HCT116 (cell line): ENCODE results near the gene OR5B21.

Source experiments
- CEBPB ChIP-seq: IDR thresholded peaks from 2 replicates; pipeline ENCODE4 v1.6.1; 2012; ENCODE audit warnings: low read depth
- EGR1 ChIP-seq: IDR thresholded peaks from 2 replicates; pipeline ENCODE4 v1.6.1; 2012; ENCODE audit warnings: low read depth
- EZH2 ChIP-seq: fragments of 200-600 bp; sonication (generic); IDR thresholded peaks from 2 replicates; pipeline ENCODE4 v1.6.1; 2017; ENCODE audit warnings: antibody characterized with exemption, mixed run types
- FOSL1 ChIP-seq: IDR thresholded peaks from 2 replicates; pipeline ENCODE4 v1.6.1; 2012; ENCODE audit warnings: low read depth
- JUND ChIP-seq: IDR thresholded peaks from 2 replicates; pipeline ENCODE4 v1.6.1; 2012
- POLR2A ChIP-seq: IDR thresholded peaks from 2 replicates; pipeline ENCODE4 v1.7.0; 2011; ENCODE audit warnings: borderline replicate concordance; ENCODE audit not compliant: insufficient read depth, insufficient read length; ENCODE audit errors: extremely low read depth
- REST ChIP-seq: IDR thresholded peaks from 2 replicates; pipeline ENCODE4 v1.6.1; 2012; ENCODE audit warnings: low read depth
- SP1 ChIP-seq: IDR thresholded peaks from 2 replicates; pipeline ENCODE4 v1.6.1; 2012; ENCODE audit warnings: low read depth
- YY1 ChIP-seq: IDR thresholded peaks from 2 replicates; pipeline ENCODE4 v1.6.1; 2011; ENCODE audit warnings: low read length, low read depth, moderate library complexity, mild to moderate bottlenecking; ENCODE audit not compliant: insufficient replicate concordance; ENCODE audit errors: extremely low read depth
- ZBTB33 ChIP-seq: IDR thresholded peaks from 2 replicates; pipeline ENCODE4 v1.6.1; 2011; ENCODE audit warnings: mild to moderate bottlenecking, low read length, moderate library complexity; ENCODE audit not compliant: insufficient replicate concordance; ENCODE audit errors: extremely low read depth
- ZNF274 ChIP-seq: fragments of 200-500 bp; sonication (Bioruptor generic); IDR thresholded peaks from 2 replicates; pipeline ENCODE4 v1.6.1; 2014; ENCODE audit warnings: mild to moderate bottlenecking, low read depth, low read length, inconsistent platforms
- TF ChIP-seq, protein P1 (sequence below), 3 experiments: fragments of 200-600 bp in 1 of 3; sonication (generic) in 1 of 3; IDR thresholded peaks in 2 of 3; conservative IDR thresholded peaks in 1 of 3; 2 replicates each; pipeline ENCODE4 v1.5.1; 2012 to 2017; ENCODE audit warnings: low read depth in 2 of 3, low read length in 2 of 3, antibody characterized with exemption in 1 of 3, borderline replicate concordance in 1 of 3, control low read depth in 1 of 3, mild to moderate bottlenecking in 1 of 3, mixed read lengths in 1 of 3, mixed run types in 1 of 3, moderate library complexity in 1 of 3; ENCODE audit not compliant: insufficient read depth in 1 of 3
- TF ChIP-seq, protein P2 (sequence below): IDR thresholded peaks from 2 replicates; pipeline ENCODE4 v1.6.1; 2012

GRCh38 chr11:58503361-58503856 is 4.5 kb downstream of the OR5B21 start:
- TF ChIP-seq, protein P1, sequence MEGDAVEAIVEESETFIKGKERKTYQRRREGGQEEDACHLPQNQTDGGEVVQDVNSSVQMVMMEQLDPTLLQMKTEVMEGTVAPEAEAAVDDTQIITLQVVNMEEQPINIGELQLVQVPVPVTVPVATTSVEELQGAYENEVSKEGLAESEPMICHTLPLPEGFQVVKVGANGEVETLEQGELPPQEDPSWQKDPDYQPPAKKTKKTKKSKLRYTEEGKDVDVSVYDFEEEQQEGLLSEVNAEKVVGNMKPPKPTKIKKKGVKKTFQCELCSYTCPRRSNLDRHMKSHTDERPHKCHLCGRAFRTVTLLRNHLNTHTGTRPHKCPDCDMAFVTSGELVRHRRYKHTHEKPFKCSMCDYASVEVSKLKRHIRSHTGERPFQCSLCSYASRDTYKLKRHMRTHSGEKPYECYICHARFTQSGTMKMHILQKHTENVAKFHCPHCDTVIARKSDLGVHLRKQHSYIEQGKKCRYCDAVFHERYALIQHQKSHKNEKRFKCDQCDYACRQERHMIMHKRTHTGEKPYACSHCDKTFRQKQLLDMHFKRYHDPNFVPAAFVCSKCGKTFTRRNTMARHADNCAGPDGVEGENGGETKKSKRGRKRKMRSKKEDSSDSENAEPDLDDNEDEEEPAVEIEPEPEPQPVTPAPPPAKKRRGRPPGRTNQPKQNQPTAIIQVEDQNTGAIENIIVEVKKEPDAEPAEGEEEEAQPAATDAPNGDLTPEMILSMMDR (IDR thresholded peaks at IDR 0.05 in 2 of 3, conservative IDR thresholded peaks at IDR 0.05 in 1 of 3; ENCODE audit: borderline replicate concordance in 1 of 3, insufficient read depth in 1 of 3, low read depth in 2 of 3, low read length in 2 of 3): no peak
- no peak for TF ChIP-seq POLR2A
- no peak for TF ChIP-seq EGR1
- TF ChIP-seq REST: no peak
- no peak for TF ChIP-seq YY1
- no peak for TF ChIP-seq CEBPB
- TF ChIP-seq EZH2: no peak
- no peak for TF ChIP-seq FOSL1
- no peak for TF ChIP-seq ZNF274
- no peak for TF ChIP-seq SP1
- no peak for TF ChIP-seq JUND
- TF ChIP-seq, protein P2, sequence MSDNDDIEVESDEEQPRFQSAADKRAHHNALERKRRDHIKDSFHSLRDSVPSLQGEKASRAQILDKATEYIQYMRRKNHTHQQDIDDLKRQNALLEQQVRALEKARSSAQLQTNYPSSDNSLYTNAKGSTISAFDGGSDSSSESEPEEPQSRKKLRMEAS: no peak
- TF ChIP-seq ZBTB33: no peak
